Right lobe of liver (tissue), 6 donors: Measurements from ENCODE around the gene KLK5. TPM values are rescaled to one million over a fixed set of nuclear protein-coding genes. Genes with fewer than 3 reads are reported as not detected.

Source experiments
- ATAC-seq, 4 donors: fragments of 200-7000 bp; cut with Tn5 transposase; one replicate each; pipeline ENCODE4 v1.9.1; 2020; ENCODE audit warnings: mild to moderate bottlenecking in 4 of 4, moderate library complexity in 4 of 4
- DNase-seq, 3 donors: peaks; one replicate each; pipeline ENCODE4 v3.0.0-alpha.2; 2020
- H3K27ac ChIP-seq, 3 donors: fragments of 200-600 bp; one replicate each; pipeline ENCODE4 v1.8.0; 2022
- H3K27me3 ChIP-seq, 2 donors: fragments of 200-600 bp; one replicate each; pipeline ENCODE4 v1.8.0; 2022
- H3K36me3 ChIP-seq, 4 donors: fragments of 200-600 bp; sonication (generic) in 1 of 4; one replicate each; pipeline versions ENCODE4 v1.5.1 to v1.8.0; 2017 to 2022; ENCODE audit warnings: control low read depth in 1 of 4
- H3K4me1 ChIP-seq, 4 donors: fragments of 200-600 bp; sonication (generic) in 1 of 4; one replicate each; pipeline versions ENCODE4 v1.5.1 to v1.8.0; 2017 to 2022; ENCODE audit warnings: control low read depth in 1 of 4
- H3K4me3 ChIP-seq, 3 donors: fragments of 200-600 bp; one replicate each; pipeline ENCODE4 v1.8.0; 2022
- H3K9me3 ChIP-seq, 4 donors: fragments of 200-600 bp; sonication (generic) in 1 of 4; one replicate each; pipeline versions ENCODE4 v1.5.1 to v1.8.0; 2017 to 2022; ENCODE audit warnings: control low read depth in 1 of 4
- CTCF ChIP-seq, 4 donors: fragments of 200-600 bp in 3 of 4; fragments of 450-650 bp in 1 of 4; IDR thresholded peaks; one replicate each; pipeline versions ENCODE4 v1.5.1 to v1.8.0; 2016 to 2022; ENCODE audit warnings: antibody characterized with exemption in 4 of 4, mild to moderate bottlenecking in 2 of 4
- POLR2A ChIP-seq: fragments of 450-650 bp; IDR thresholded peaks from one replicate; pipeline ENCODE4 v1.6.1; 2017; ENCODE audit warnings: antibody characterized with exemption, mild to moderate bottlenecking
- WGBS: methylation state at CpG from one replicate; pipeline ENCODE4 v1.1.6; 2018; ENCODE audit warnings: low coverage, low lambda C conversion rate; ENCODE audit not compliant: insufficient coverage; ENCODE audit errors: missing lambda C conversion rate; 5-methylcytosine and 5-hydroxymethylcytosine counted together
- intact Hi-C, 2 donors: fragments of 100-400 bp; cut with DNase I; formaldehyde crosslinking; loops; one replicate each; pipeline versions ENCODE4 v1.11.2 to v1.14.1; 2022
- total RNA-seq, 6 experiments: library from RNA; depleted of rRNA in 2 of 6; stranded (reverse); fragments of >200 nt in 2 of 6; fragmentation: NEBNext Ultra II Directional in 3 of 6; extraction: Animal tissue kit (Norgen Biotek cat#: 25700) in 3 of 6; gene quantifications; one replicate each; pipeline versions ENCODE4 v1.1.0 to v1.2.4, GENCODE V29; 2016 to 2023
- donor health status: DM: no; HTN: yes; CAD: no.
- donor health status: DM: no; HTN: no; CAD: no.
- donor health status: DM: no; HTN: no; CAD: no.
- donor health status: DM: no; HTN: yes; CAD: no.
- donor health status: DM: no; HTN: yes; CAD: no.

The KLK5 gene
- total RNA-seq, 6 experiments from 2014 or later: not detected

GRCh38 chr19:50944795-50945194 is 8.0 kb downstream of the KLK5 start:
- 46% methylated on average over 3 of the region's 4 CpGs for WGBS

DNA sequence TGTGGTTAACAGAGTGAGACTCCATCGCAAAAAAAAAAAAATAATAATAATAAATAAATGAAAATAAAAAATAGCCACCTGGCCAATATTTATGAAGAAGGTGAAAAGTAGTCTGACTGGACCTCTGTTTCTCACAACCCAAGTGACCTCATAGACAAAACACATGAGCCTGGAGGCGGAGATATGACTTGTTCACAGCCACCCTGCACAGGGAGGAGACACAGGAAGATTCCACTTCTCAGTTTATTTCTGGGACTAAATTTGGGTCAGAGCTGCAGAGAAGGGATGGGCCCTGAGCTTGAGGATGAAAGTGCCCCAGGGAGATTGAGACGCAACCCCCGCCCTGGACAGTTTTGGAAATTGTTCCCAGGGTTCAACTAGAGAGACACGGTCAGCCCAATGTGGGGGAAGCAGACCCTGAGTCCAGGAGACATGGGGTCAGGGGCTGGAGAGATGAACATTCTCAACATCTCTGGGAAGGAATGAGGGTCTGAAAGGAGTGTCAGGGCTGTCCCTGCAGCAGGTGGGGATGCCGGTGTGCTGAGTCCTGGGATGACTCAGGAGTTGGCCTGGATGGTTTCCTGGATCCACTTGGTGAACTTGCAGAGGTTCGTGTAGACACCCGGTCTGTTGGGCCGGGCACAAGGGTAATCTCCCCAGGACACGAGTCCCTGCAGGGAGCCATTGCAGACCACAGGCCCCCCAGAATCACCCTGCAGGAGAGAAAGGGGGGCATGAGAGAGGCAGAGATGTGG is 9.6 kb downstream of the KLK5 start:
- TF ChIP-seq POLR2A: no peak
- no peak for TF ChIP-seq CTCF (IDR thresholded peaks at IDR 0.05)
- intact Hi-C loops: no loop called here
- Histone ChIP-seq H3K27me3 (no peaks in the 10 kb centered on the region), H3K27ac (no peak overlapping the region), H3K4me1 (no peaks in the 10 kb centered on the region), H3K9me3 (no peaks in the 10 kb centered on the region), H3K4me3 (no peak overlapping the region), H3K36me3 (no peaks in the 10 kb centered on the region)
- WGBS: 42% methylated on average over 5 of the region's 10 CpGs
- ATAC-seq (no peak), DNase-seq (no peak)

More at GRCh38 chr19:50944795-50945194, 8.0 kb downstream of the KLK5 start:
- no peak for ATAC-seq
- no peaks in the 10 kb centered on the region for H3K36me3 ChIP-seq
- no peaks in the 10 kb centered on the region for H3K9me3 ChIP-seq
- no peak overlapping the region for H3K27ac ChIP-seq
- no peaks in the 10 kb centered on the region for H3K4me1 ChIP-seq
- no peak overlapping the region for H3K4me3 ChIP-seq
- H3K27me3 ChIP-seq: no peaks in the 10 kb centered on the region
- TF ChIP-seq POLR2A (no peak), CTCF (IDR thresholded peaks at IDR 0.05) (no peak)
- no peak for DNase-seq
- intact Hi-C loops: no loop called here

DNA sequence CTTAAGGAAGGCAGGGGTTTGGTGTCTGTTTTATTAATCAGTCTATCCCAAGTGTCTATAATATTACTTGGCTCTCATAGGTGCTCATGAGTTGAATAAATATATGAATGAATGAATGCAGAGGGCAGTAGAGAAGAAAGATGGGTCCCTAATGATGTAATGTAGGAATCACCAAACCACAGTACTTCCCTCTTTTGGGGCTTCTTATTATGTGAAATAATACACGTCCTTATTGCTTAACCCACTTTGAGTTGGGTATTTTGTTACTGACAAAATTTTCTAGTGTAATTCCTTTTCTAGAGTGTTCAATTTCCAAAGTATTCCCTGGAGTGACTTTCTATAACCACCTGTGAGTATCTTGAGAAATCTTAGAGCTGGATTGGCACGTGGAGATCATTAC is 13.2 kb downstream of the KLK5 start:
- intact Hi-C loops: no loop called here
- ATAC-seq: no peak
- 39% methylated on average over 2 of the region's 2 CpGs for WGBS

GRCh38 chr19:50933640-50934039 is 19.2 kb downstream of the KLK5 start:
- WGBS: 62% methylated on average over 8 of the region's 8 CpGs
- ATAC-seq: no peak

More for the DNA sequence above, 13.2 kb downstream of the KLK5 start:
- H3K9me3 ChIP-seq: no peaks in the 10 kb centered on the region
- no peak overlapping the region for H3K4me3 ChIP-seq
- TF ChIP-seq POLR2A: no peak
- TF ChIP-seq CTCF (IDR thresholded peaks at IDR 0.05): no peak
- H3K36me3 ChIP-seq: no peaks in the 10 kb centered on the region
- DNase-seq: no peak
- H3K27me3 ChIP-seq: no peaks in the 10 kb centered on the region
- no peaks in the 10 kb centered on the region for H3K4me1 ChIP-seq
- no peak overlapping the region for H3K27ac ChIP-seq

More at GRCh38 chr19:50933640-50934039, 19.2 kb downstream of the KLK5 start:
- TF ChIP-seq POLR2A: no peak
- TF ChIP-seq CTCF (IDR thresholded peaks at IDR 0.05): no peak
- H3K36me3 ChIP-seq: no peaks in the 10 kb centered on the region
- no peak overlapping the region for H3K4me3 ChIP-seq
- H3K27ac ChIP-seq: no peak overlapping the region
- H3K9me3 ChIP-seq: no peaks in the 10 kb centered on the region
- H3K4me1 ChIP-seq: no peaks in the 10 kb centered on the region
- no peak for DNase-seq
- peaks cover 0 to 4% of the 10 kb centered on the region in 2 donors for H3K27me3 ChIP-seq
- intact Hi-C loops: no loop called here
